Measurements from ENCODE around the gene CDC42BPA.
A peak's percentile ranks its signal among the peaks of the same experiment; 100 is the strongest.
"Not testable (repeated sequence)": the region's sequence is repeated elsewhere in the genome, so short reads cannot be mapped to it uniquely, and the experiment has no call there.

Gene CDC42BPA

GRCh38 chr1:227318016-227318852 is at the start of gene CDC42BPA:
Gene CDC42BPA, minus strand, starts transcription at chr1:227318492. Its CDS starts 1,310 bp downstream, at chr1:227317182.
- DNase-seq = peak; percentile 69

DNA sequence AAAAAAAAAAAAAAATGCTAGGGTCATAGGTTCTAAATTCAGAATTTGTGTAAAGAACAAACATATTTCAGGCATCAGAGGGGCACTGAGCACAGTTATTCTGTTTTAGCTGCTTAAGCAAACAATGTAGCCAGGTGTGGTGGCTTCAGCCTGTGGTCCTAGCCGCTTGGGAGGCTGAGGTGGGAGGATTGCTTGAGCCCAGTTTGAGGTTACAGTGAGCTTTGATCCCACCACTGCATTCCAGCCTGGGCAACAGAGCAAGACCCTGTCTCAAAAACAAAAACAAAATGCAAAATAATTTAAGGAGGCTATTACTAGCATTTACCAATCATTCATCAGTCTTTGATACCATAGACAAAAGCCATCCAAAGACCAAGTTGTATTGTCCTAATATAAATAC is 49.7 kb upstream of the CDC42BPA start:
- DNase-seq = no peak

DNA sequence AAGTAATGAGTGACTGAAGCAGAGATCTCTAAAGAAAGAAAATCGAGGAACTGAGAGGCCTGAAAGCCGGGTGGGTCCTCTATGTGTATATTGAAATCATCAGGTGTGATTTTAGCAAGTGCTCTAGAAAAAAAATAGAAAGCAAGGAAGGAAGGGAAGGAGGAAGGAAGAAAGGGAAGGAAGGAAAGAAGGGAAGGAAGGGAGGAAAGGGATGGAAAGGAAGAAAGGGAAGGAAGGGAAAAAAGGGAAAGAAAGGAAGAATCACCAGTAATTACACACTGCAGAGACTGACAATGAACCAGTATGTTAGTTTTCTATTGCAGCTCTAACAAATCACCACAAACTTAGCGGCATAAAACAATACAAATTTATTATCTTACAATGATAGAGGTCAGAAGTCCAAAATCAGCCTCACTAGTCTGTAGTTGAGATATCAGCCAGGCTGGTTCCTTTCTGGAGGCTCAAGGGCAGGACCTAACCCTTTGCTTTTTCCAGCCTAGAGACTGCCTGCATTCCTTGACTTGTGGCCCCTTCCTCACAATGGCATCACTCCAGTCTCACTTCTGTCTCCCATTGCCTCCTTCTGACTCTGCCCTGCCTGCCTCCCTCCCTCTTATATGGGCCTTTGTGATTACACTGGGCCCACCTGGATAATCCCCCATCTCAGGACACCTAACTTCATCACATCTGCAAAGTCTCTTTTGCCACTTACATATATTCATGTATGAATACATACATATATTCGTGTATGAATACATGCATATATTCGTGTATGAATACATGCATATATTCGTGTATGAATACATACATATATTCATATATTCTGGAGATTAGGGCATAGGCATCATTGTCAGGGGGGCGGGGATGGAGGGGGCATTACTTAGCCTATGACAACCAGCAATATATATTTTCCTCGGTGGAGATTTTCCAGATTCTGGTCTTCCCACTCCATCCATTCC is 47.5 kb upstream of the CDC42BPA start:
- no peak for DNase-seq

DNA sequence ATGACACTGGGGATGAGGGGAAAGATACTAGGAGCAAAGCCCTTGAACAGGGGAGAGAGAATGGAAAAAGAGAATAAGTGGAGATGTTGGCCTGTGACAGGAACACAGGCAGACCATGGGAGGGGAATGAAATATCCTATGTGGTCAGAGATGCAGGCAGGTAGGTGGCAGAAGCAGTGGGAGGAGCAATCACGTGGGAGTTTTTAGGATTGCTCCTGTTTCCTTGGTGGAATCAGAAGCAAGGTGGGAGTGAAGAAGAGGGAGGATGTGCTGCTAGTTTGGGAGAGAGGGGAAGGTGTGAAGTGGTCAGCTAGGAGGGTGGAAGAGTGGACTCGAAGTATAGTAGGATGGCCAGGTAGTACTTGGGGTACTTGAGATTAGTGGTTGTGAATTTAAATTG is 46.4 kb upstream of the CDC42BPA start:
- no peak for DNase-seq

DNA sequence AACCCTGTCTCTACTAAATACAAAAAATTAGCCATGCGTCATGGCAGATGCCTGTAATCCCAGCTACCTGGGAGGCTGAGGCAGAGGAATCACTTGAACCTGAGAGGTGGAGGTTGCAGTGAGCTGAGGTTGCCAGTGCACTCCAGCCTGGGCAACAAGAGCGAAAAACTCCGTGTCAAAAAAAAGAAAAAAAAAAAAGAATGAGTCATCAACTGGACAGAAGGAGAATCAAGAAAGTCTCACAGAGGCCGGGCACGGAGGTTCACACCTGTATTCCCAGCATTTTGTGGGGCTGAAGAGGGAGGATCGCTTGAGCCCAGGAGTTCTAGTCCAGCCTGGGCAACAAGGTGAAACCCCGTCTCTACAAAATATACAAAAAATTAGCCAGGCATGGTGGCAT is 45.5 kb upstream of the CDC42BPA start:
- DNase-seq = no peak

DNA sequence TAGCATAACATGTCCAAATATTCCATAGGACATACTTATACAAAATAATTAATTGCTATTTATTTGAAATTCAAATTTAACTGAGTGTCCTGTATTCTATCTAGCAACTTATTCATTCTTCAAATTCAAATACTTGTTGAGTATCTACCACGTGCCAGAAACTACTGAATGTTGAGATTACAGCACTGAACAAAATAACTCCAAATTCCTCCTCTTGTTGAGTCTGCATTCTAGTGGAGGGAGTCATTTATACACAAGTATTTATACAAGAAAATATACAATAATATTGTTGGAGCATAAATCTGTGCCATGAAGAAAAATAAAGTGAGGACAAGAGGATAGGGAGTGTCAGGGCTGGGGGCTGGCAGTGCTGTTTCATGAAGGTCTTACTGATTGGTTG is 43.7 kb upstream of the CDC42BPA start:
- DNase-seq = no peak

GRCh38 chr1:227357927-227358302 is 39.6 kb upstream of the CDC42BPA start:
- DNase-seq = no peak

DNA sequence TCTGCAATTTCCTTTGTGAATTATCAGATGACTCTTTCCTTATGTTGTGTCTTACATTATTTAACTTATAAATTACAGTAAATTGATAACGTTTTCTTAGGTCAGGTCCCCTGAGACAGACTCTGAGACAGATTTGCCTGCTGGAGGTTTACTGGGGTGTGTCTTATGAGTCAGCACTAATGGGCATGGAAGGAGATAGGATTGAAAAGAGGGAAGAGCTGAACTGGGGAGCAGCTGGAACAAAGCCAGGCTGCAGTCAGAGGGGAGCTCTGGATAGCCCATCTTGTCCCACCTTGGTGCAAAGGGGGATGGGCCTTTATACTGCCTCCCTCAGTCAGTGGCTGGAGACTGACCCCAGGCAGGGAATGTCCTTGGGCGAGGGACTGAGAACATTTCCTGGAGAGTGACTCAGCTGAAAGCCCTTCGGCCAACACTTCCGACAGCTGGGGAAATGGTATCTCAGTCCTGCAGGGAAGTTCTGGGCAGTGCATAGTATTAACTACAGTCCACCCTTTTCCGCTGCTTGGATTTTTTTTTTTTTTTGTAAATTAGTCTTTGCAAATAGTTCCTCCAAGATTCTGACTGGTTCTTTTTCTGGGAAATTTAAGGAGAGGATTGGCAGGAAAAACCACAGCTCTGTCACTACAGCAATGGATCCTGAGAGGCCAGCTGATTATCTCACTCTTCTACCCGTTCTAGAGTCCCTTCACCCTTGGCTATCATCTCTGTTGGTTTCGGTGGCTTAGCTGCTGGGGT is 39.1 kb upstream of the CDC42BPA start:
- no peak for DNase-seq

DNA sequence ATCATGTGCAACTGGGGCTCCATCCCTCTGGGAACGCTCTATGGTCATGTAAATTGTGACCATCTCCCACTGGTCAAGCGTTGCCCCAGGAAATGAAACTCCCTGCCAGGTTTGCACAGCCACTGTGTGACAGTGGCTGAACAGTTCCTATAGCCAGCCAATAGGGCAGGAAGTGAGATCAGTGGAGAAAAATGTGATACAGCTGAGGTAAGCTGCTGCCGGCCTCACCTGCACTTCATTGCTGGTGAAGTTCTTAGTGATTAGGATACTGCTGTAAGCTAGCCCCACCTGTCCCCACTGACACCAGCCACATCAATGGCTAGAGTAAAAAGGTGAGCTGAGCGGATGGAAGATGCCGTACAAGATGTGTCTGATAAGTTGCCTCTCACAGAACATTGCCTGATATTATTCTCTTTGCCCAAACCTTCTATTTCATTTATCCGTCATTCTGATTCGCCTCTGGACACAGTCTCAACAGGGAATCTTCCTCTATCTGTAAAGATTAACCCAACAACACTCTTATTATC is 38.4 kb upstream of the CDC42BPA start:
- no peak for DNase-seq

DNA sequence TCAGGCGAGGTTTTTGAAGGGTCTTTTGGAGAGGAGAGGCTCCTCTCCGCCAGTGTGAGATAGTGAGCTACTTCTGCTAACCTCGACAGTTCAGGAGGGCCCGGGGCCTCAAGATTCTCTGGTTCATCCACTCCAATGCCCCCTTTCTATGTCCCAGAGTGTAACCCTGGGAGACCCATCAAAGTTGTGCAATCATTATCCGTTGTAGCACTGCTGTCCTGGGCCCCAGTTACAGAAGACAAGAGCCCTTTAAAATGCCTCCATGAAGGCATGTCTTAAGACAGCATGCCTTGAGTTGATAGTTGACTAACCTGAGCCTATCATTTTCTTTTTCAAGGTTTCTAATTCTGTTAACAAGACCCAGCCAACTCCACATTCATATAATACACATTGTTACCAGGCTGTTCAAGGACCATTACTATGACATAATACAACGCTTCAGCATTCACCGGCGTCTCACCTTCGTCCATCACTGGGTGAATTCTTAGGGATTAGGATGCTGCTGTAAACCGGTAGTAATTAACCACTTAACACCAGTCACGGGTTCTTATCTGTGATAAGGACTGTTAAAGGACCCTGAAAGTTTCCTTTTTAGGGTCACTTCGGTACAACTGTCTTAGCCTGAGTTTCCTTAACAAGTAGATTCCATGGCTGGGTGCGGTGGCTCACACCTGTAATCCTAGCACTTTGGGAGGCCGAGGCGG is 37.4 kb upstream of the CDC42BPA start:
- DNase-seq = no peak

GRCh38 chr1:227353186-227353585 is 34.9 kb upstream of the CDC42BPA start:
- DNase-seq = no peak

DNA sequence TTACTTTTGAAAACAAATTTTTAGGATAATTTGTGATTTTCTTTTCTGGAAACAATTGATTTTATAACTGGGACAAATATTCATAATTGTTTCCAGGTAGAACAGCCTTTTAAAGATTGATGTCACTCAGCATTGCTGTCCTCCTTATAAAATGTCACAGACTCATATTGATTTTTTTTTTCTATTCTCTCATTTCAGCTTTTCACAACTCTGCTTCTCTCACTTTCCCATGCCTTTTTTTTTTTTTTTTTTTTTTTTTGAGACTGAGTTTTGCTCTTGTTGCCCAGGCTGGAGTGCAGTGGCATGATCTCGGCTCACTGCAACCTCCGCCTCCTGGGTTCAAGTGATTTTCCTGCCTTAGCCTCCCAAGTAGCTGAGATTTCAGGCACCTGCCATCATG is 33.9 kb upstream of the CDC42BPA start:
- not testable (repeated sequence) for DNase-seq

DNA sequence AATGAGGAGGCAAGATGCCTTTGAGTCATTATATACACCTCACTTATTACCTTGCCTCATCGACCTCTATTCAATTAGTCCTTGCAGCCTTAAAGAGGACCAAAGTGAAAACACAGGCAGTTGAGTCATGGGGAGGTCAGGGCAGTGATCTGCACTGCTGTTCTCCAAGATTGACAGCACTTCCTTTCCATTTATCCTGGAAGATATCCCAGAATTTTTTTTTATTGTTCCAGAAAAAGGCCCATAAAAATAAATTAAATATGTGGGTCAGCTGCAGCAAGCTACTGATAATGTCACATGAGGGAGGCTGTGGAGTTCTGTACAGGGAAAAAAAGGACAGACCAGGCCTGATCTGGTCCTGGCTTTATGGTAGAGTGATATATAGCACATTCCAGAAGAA is 33.2 kb upstream of the CDC42BPA start:
- no peak for DNase-seq

DNA sequence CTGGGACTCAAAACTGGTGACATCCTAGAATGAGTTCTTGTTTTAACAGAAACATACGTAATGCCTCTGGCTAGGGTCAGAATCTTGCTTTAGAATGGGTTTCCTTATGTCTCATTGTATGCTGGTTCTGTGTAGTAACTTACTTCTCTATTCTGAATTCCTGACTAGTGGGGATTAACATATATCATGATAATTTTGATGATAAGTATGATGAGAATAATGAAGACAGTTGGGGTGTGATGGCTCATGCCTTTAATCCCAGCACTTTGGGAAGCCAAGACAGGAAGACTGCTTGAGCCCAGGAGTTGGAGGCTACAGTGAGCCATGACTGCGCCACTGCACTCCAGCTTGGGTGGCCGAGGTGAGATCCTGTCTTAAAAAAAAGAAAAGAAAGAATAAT is 31.7 kb upstream of the CDC42BPA start:
- DNase-seq = no peak

- DNase-seq = peak; percentile 3
Measured at GRCh38 chr1:227343727-227344551, 25.6 kb upstream of the CDC42BPA start.

DNA sequence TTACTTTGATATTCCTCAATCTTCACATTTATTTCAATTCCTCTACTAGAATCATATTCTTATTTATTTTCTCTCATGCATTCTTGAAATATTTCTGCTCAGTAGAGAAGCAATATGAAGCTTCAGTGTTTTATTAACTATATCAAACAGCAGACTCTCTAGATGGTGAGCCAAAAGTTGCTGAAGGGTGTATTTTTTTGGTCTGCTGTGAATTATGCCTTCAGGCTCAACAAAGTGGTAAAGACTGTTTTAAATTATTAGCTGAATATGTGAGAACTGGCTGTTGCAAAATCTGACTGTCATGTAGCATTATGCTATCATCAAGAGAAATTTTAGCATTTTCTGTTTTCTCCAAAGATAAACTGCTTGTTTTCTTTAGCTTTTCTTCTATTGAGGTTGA is 24.9 kb upstream of the CDC42BPA start:
- DNase-seq = no peak

DNA sequence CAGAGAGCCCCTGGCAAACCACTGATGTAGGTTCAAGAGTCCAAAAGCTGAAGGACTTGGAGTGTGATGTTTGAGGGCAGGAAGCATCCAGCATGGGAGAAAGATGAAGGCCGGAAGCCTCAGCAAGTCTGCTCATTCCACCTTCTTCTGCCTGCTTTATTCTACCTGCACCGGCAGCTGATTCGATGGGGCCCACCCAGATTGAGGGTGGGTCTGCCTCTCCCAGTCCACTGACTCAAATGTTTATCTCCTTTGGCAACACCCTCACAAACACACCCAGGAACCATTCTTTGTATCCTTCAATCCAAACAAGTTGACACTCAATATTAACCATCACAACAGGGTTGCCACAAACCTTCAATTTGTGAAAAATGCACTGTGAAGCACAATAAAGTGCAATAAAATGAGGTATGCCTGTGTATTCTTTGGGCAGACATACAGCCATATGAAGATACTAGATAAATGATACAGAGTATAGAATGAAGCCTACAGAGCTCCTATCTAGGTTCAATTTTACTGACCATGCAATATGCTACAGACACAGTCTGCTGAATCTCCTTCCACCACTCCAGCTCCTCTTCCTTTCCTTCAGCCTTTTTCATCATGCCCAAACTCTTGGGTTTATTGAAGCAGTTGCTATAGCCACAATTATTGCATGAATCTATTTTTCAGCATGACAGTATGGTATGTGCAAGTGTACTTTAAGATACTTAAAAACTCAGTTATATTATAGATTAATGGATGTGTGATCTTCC is 24.0 kb upstream of the CDC42BPA start:
- DNase-seq = no peak

DNA sequence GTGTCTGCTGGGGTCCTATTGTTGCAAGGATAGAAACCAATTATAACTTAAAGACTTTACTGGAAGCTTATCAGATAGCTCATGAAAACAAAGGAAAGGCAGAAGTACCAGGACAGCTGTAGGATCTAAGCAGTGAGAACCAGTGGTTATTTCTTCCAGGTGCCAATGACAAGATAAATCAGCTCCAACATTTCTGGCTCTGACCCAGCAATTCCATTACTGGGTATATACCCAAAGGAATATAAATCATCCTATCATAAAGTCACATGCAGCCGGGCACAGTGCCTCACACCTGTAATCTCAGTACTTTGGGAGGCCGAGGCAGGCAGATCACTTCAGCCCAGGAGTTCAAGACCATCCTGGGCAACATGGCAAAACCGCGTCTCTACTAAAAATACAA is 17.8 kb upstream of the CDC42BPA start:
- DNase-seq = not testable (repeated sequence)

- DNase-seq = no peak
Measured at GRCh38 chr1:227335242-227336020, 17.1 kb upstream of the CDC42BPA start.

GRCh38 chr1:227333423-227333822 is 15.1 kb upstream of the CDC42BPA start:
- DNase-seq = no peak
